K562 (cell line): Measurements from ENCODE around the gene DNAJC6. TPM values are rescaled to one million over a fixed set of nuclear protein-coding genes. Genes with fewer than 3 reads are reported as not detected.

ENCODE experiments used
- BDP1 ChIP-seq: IDR thresholded peaks from 3 replicates; pipeline ENCODE4 v1.6.1; 2011; ENCODE audit not compliant: insufficient read length, insufficient read depth
- CC2D1A ChIP-seq: fragments of 450-650 bp; IDR thresholded peaks from 2 replicates; pipeline ENCODE4 v1.6.1; 2017; ENCODE audit warnings: mild to moderate bottlenecking
- CEBPB ChIP-seq: fragments of 450-650 bp; IDR thresholded peaks from 2 replicates; pipeline ENCODE4 v1.6.1; 2016; ENCODE audit warnings: missing genetic modification characterization, missing compliant biosample characterization
- E2F4 ChIP-seq: sonication (generic); formaldehyde crosslinking; IDR thresholded peaks from 2 replicates; pipeline ENCODE4 v1.8.0; 2022; ENCODE audit warnings: mild to moderate bottlenecking, low read depth, missing genetic modification reagents
- EWSR1 ChIP-seq: fragments of 450-650 bp; IDR thresholded peaks from 2 replicates; pipeline ENCODE4 v1.6.1; 2018; ENCODE audit warnings: borderline replicate concordance, mild to moderate bottlenecking, low read depth, moderate library complexity; ENCODE audit not compliant: partially characterized antibody
- KAT8 ChIP-seq: fragments of 450-650 bp; IDR thresholded peaks from 2 replicates; pipeline ENCODE4 v1.6.1; 2016; ENCODE audit warnings: low read depth, mild to moderate bottlenecking
- KDM5B ChIP-seq: fragments of 200-600 bp; sonication (generic); IDR thresholded peaks from 2 replicates; pipeline ENCODE4 v1.6.1; 2012; ENCODE audit warnings: low read depth, mild to moderate bottlenecking, moderate library complexity, low read length, control low read depth, inconsistent platforms; ENCODE audit not compliant: insufficient replicate concordance
- KLF13 ChIP-seq: fragments of 450-650 bp; IDR thresholded peaks from 2 replicates; pipeline ENCODE4 v1.6.1; 2016; ENCODE audit warnings: missing genetic modification characterization, low read depth, mild to moderate bottlenecking, missing compliant biosample characterization, moderate library complexity, borderline replicate concordance
- MCM5 ChIP-seq: fragments of 450-650 bp; IDR thresholded peaks from 2 replicates; pipeline ENCODE4 v1.6.1; 2016; ENCODE audit warnings: low read depth
- NFATC3 ChIP-seq: fragments of 450-650 bp; IDR thresholded peaks from 2 replicates; pipeline ENCODE4 v1.6.1; 2017; ENCODE audit warnings: mild to moderate bottlenecking
- OTX1 ChIP-seq: fragments of 450-650 bp; formaldehyde crosslinking; IDR thresholded peaks from 2 replicates; pipeline ENCODE4 v1.4.0; 2022; ENCODE audit warnings: mild to moderate bottlenecking
- PCBP1 ChIP-seq: fragments of 200-400 bp; formaldehyde crosslinking; IDR thresholded peaks from 2 replicates; pipeline ENCODE4 v1.6.1; 2018; ENCODE audit warnings: mild to moderate bottlenecking, low read depth, low read length; ENCODE audit not compliant: poor library complexity, severe bottlenecking
- SIRT6 ChIP-seq: IDR thresholded peaks from one replicate; pipeline ENCODE4 v1.6.1; 2012; ENCODE audit warnings: low read depth, mild to moderate bottlenecking, control low read depth, inconsistent platforms, low read length, moderate library complexity
- TAL1 ChIP-seq: fragments of 450-650 bp; IDR thresholded peaks from 2 replicates; pipeline ENCODE4 v1.6.1; 2016; ENCODE audit warnings: mild to moderate bottlenecking
- THRA ChIP-seq: fragments of 450-650 bp; IDR thresholded peaks from 2 replicates; pipeline ENCODE4 v1.6.1; 2017; ENCODE audit warnings: mild to moderate bottlenecking, moderate library complexity
- THRAP3 ChIP-seq: fragments of 450-650 bp; IDR thresholded peaks from 2 replicates; pipeline ENCODE4 v1.6.1; 2016; ENCODE audit warnings: mild to moderate bottlenecking, inconsistent platforms, borderline replicate concordance
- XRCC4 ChIP-seq: IDR thresholded peaks from one replicate; pipeline ENCODE4 v1.6.1; 2011; ENCODE audit not compliant: insufficient read depth, insufficient read length; ENCODE audit errors: extremely low read depth
- ZBTB26 ChIP-seq: fragments of 450-650 bp; formaldehyde crosslinking; IDR thresholded peaks from 2 replicates; pipeline ENCODE4 v1.4.0; 2022; ENCODE audit warnings: missing genetic modification characterization
- ZBTB43 ChIP-seq: sonication (generic); formaldehyde crosslinking; IDR thresholded peaks from 2 replicates; pipeline ENCODE4 v1.8.0; 2023; ENCODE audit warnings: mild to moderate bottlenecking, missing genetic modification reagents
- ZHX1 ChIP-seq: fragments of 150-350 bp; conservative IDR thresholded peaks from 2 replicates; pipeline ENCODE4 v1.6.1; 2014; ENCODE audit warnings: low read length
- ZNF347 ChIP-seq: fragments of 450-650 bp; formaldehyde crosslinking; IDR thresholded peaks from 2 replicates; pipeline ENCODE4 v1.4.0; 2020; ENCODE audit warnings: low read depth, mild to moderate bottlenecking, moderate library complexity
- polyA plus RNA-seq, 8 experiments: library from polyadenylated mRNA; depleted of rRNA in 4 of 8; stranded (reverse) in 5 of 8; unstranded in 3 of 8; fragments of >200 nt; fragmentation: Nextera tagmentation in 2 of 8; fragmentation: Illumina TruSeq in 1 of 8; extraction: Ambion mirVana in 2 of 8; extraction: Trizol in 1 of 8; gene quantifications; 2 replicates each; pipeline versions ENCODE4 v1.2.1 to v1.2.3, GENCODE V29; 2011 to 2014; ENCODE audit warnings: inconsistent platforms in 1 of 8, missing spikeins in 1 of 8
- total RNA-seq, 7 experiments: library from RNA; depleted of rRNA in 6 of 7; stranded (reverse); fragments of >200 nt in 6 of 7; fragmentation: Illumina TruSeq in 2 of 7; extraction: Trizol in 2 of 7; gene quantifications; 2 replicates each; pipeline versions ENCODE4 v1.2.1 to v1.2.3, GENCODE V29; 2011 to 2021; ENCODE audit warnings: low replicate concordance in 1 of 7

The DNAJC6 gene
- total and polyA plus RNA-seq, 9 of the 15 experiments (the other 6 are each of a cell fraction or from before 2014, with no cell fraction given) = 6.7 to 78.7 (median 28.0) TPM

GRCh38 chr1:65420590-65421350 lies 111.4 kb downstream of the DNAJC6 start, which contains the start of the genes LEPR and LEPROT (continued):
- no peak for TF ChIP-seq E2F4 (CRISPR knock-in tag)
- no peak; the same call in 1 of the 2 replicates for TF ChIP-seq ZHX1
- no peak for TF ChIP-seq ZBTB26 (CRISPR knock-in tag)
- no peak for TF ChIP-seq XRCC4
- TF ChIP-seq OTX1 (CRISPR knock-in tag) = no peak
- TF ChIP-seq CC2D1A = no peak
- TF ChIP-seq PCBP1 = no peak
- no peak for TF ChIP-seq ZBTB43
- TF ChIP-seq NFATC3 = no peak
- no peak for TF ChIP-seq MCM5
- no peak for TF ChIP-seq THRA
- TF ChIP-seq EWSR1 = no peak
- TF ChIP-seq KDM5B = no peak
- TF ChIP-seq THRAP3 = no peak
- TF ChIP-seq KLF13 (tag) = peak; percentile 65; the same call in 1 of the 2 replicates
- TF ChIP-seq TAL1 = no peak
- TF ChIP-seq ZNF347 = no peak
- TF ChIP-seq KAT8 = no peak
- no peak for TF ChIP-seq BDP1
- TF ChIP-seq CEBPB (tag) = no peak
- no peak for TF ChIP-seq SIRT6
